Astrocyte of the hippocampus (primary cell): Measurements from ENCODE around the gene SLC12A5.

Experiments
- DNase-seq: peaks from one replicate; pipeline ENCODE4 v3.0.0; 2011; ENCODE audit warnings: low read depth, low spot score

Gene SLC12A5

GRCh38 chr20:46027245-46027853 is 1.7 kb upstream of the SLC12A5 start:
- DNase-seq: peak; percentile 82

- no peak for DNase-seq
Observed at GRCh38 chr20:46028110-46028509, 905 bp upstream of the SLC12A5 start.

- DNase-seq: no peak
Observed at GRCh38 chr20:46030284-46031013, 1.4 kb downstream of the SLC12A5 start.

GRCh38 chr20:46031014-46031569 is 2.1 kb downstream of the SLC12A5 start:
- DNase-seq: no peak

GRCh38 chr20:46031701-46032254 is 2.8 kb downstream of the SLC12A5 start:
- no peak for DNase-seq

GRCh38 chr20:46034039-46034438 is 5.0 kb downstream of the SLC12A5 start:
- DNase-seq: no peak

- no peak for DNase-seq
Observed at GRCh38 chr20:46035253-46035652, 6.2 kb downstream of the SLC12A5 start.

- no peak for DNase-seq
Observed at GRCh38 chr20:46035713-46036112, 6.7 kb downstream of the SLC12A5 start.

GRCh38 chr20:46036370-46036769 is 7.4 kb downstream of the SLC12A5 start:
- DNase-seq: no peak

GRCh38 chr20:46037036-46037435 is 8.0 kb downstream of the SLC12A5 start:
- DNase-seq: no peak

- peak; percentile 78 for DNase-seq
Observed at GRCh38 chr20:46040902-46041535, 12.0 kb downstream of the SLC12A5 start.

- no peak for DNase-seq
Observed at GRCh38 chr20:46043556-46043955, 14.5 kb downstream of the SLC12A5 start.

- DNase-seq: no peak
Observed at GRCh38 chr20:46044896-46045295, 15.9 kb downstream of the SLC12A5 start.

- DNase-seq: no peak
Observed at GRCh38 chr20:46046588-46047310, 17.7 kb downstream of the SLC12A5 start.

- no peak for DNase-seq
Observed at GRCh38 chr20:46047821-46048220, 18.8 kb downstream of the SLC12A5 start.

- DNase-seq: no peak
Observed at GRCh38 chr20:46049190-46049589, 20.2 kb downstream of the SLC12A5 start.

- no peak for DNase-seq
Observed at GRCh38 chr20:46049815-46050214, 20.8 kb downstream of the SLC12A5 start.

GRCh38 chr20:46050444-46050843 is 21.4 kb downstream of the SLC12A5 start:
- no peak for DNase-seq

GRCh38 chr20:46050885-46051284 is 21.9 kb downstream of the SLC12A5 start:
- DNase-seq: no peak

- no peak for DNase-seq
Observed at GRCh38 chr20:46051556-46052308, 22.7 kb downstream of the SLC12A5 start.

- no peak for DNase-seq
Observed at GRCh38 chr20:46053416-46053815, 24.4 kb downstream of the SLC12A5 start.
